HAP-1 (cell line): ENCODE data around the gene RAB14.

Experiments
- DNase-seq, 2 experiments: peaks; one replicate each; pipeline ENCODE4 v3.0.0-alpha.2; 2016 to 2020; ENCODE audit warnings: low spot score in 2 of 2
- H3K27me3 ChIP-seq: fragments of 250-450 bp; sonication (Bioruptor Pico); 2 replicates; pipeline ENCODE4 v1.5.1; 2020; ENCODE audit warnings: low read depth, mild to moderate bottlenecking, moderate library complexity
- H3K36me3 ChIP-seq: fragments of 250-450 bp; sonication (Bioruptor Pico); replicated peaks from 2 replicates; pipeline ENCODE4 v1.5.1; 2020; ENCODE audit warnings: mild to moderate bottlenecking
- H3K4me1 ChIP-seq: fragments of 250-450 bp; sonication (Bioruptor Pico); 2 replicates; pipeline ENCODE4 v1.5.1; 2020; ENCODE audit warnings: mild to moderate bottlenecking
- H3K4me3 ChIP-seq: fragments of 250-450 bp; sonication (Bioruptor Pico); 2 replicates; pipeline ENCODE4 v1.5.1; 2020; ENCODE audit warnings: mild to moderate bottlenecking, moderate library complexity
- H3K9me3 ChIP-seq: fragments of 250-450 bp; sonication (Bioruptor Pico); 2 replicates; pipeline ENCODE4 v1.5.1; 2020; ENCODE audit warnings: mild to moderate bottlenecking, moderate library complexity
- in situ Hi-C: fragments of 300-500 bp; cut with MboI; formaldehyde crosslinking; loops from 3 replicates; pipeline ENCODE4 v1.14.3; 2020; ENCODE audit warnings: low sequenced_read_pairs, inconsistent platforms, mixed read lengths

RAB14 gene

DNA sequence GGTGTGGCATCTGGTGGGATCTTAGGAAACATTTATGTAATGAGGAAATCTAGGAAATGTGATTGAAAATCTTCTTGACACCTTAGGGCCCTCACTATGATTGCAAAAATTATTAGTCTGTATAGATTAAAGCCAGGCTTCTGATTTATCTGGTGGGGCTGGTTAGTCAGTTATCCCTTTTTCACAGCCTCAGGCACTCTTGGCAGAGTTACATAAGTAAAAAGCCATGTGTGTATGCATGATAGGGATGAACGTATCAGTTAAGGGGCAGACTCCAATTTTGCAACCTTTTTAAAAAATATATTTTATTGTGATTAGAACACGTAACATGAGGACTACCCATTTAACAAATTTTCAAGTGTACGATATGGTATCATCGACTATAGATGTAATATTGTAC, 30.6 kb upstream of the RAB14 start:
- Histone ChIP-seq H3K9me3 (no peaks in the 10 kb centered on the region), H3K4me1 (no peaks in the 10 kb centered on the region), H3K27me3 (peaks cover 47% of the 10 kb centered on the region), H3K4me3 (no peak overlapping the region), H3K36me3 (no peaks in the 10 kb centered on the region)
- in situ Hi-C loops = no loop called here
- DNase-seq = no peak

- H3K9me3 ChIP-seq = no peaks in the 10 kb centered on the region
- H3K4me3 ChIP-seq = no peak overlapping the region
- in situ Hi-C loops = no loop called here
- peaks cover 52% of the 10 kb centered on the region for H3K27me3 ChIP-seq
- DNase-seq = no peak
- no peaks in the 10 kb centered on the region for H3K36me3 ChIP-seq
- peaks cover 6% of the 10 kb centered on the region for H3K4me1 ChIP-seq
Observed at GRCh38 chr9:121230256-121230655, 28.6 kb upstream of the RAB14 start.

DNA sequence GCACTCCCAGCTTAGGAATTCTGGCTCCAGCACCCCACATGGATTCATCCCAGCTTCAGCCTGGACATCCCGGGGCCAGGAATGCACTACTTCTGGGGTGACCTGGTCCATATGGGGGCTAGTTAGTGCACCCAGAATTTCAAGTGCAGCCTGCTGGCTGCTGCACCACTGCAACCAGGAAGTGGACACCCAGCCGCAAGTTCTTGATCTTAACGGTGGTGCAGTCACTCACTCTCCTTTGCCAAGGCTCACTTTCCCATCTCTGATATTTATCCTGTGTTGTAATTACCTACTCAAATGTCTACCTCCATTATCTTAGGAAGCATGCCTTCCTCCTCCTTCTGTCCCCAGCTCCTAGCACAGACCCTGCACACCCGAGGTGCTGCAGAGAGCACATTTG, 26.2 kb upstream of the RAB14 start:
- H3K4me3 ChIP-seq = no peak overlapping the region
- H3K36me3 ChIP-seq = no peaks in the 10 kb centered on the region
- peaks cover 61% of the 10 kb centered on the region for H3K27me3 ChIP-seq
- H3K4me1 ChIP-seq = peaks cover 13% of the 10 kb centered on the region
- in situ Hi-C loops = no loop called here
- no peak for DNase-seq
- H3K9me3 ChIP-seq = no peaks in the 10 kb centered on the region

DNA sequence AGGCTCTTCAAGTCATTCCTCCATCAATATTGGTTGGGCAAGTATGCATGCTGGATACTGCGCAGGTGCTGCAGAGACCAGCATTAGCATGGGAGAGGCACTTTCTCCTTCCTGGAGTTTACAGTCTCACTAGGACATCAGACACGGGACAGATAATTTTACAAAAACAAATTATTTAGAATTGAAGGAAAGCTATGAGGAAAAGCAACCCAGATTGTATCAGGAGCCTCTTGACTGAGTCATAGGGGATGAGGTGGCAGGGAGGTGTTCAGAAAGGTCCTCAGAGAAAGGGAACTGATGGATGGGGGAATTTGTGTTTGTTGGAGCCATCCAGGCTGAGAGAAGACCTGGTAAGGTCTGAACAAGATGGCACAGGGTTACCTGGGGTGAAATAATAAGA, 24.5 kb upstream of the RAB14 start:
- Histone ChIP-seq H3K36me3 (no peaks in the 10 kb centered on the region), H3K9me3 (no peaks in the 10 kb centered on the region), H3K27me3 (peaks cover 61% of the 10 kb centered on the region), H3K4me3 (no peak overlapping the region), H3K4me1 (peaks cover 28% of the 10 kb centered on the region)
- in situ Hi-C loops = no loop called here
- no peak for DNase-seq

GRCh38 chr9:121225240-121225639, 23.6 kb upstream of the RAB14 start:
- Histone ChIP-seq H3K9me3 (no peaks in the 10 kb centered on the region), H3K36me3 (no peaks in the 10 kb centered on the region), H3K27me3 (peaks cover 52% of the 10 kb centered on the region), H3K4me1 (peaks cover 35% of the 10 kb centered on the region), H3K4me3 (no peak overlapping the region)
- in situ Hi-C loops = no loop called here
- peak; percentile 77 to 96 for DNase-seq

GRCh38 chr9:121222524-121223171, 21.0 kb upstream of the RAB14 start:
- Histone ChIP-seq H3K27me3 (peaks cover 32% of the 10 kb centered on the region), H3K4me1 (peaks cover 35% of the 10 kb centered on the region), H3K9me3 (no peaks in the 10 kb centered on the region), H3K36me3 (no peaks in the 10 kb centered on the region), H3K4me3 (no peak overlapping the region)
- DNase-seq = peak; percentile 58 to 77
- in situ Hi-C loops = no loop called here

DNA sequence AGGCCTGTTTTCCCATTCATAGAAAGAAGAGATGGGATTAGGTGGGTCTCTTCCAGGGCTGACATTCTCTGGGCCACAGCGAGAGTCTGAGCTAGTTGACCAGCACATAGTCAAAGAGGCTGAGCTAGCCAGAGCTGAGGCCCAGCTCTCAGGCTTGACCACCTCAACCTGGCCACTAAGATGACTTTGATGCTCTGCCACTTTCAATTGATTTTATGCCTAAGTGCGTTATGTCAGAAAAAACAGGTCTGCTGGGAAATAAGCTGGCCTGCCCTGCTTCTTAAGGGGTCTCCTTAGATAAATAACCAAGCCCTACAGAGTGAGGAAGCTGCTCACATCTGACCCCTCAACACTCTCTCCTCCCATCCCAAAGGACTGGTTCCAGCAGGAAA, 20.0 kb upstream of the RAB14 start:
- in situ Hi-C loops = no loop called here
- peaks cover 22% of the 10 kb centered on the region for H3K27me3 ChIP-seq
- H3K9me3 ChIP-seq = no peaks in the 10 kb centered on the region
- no peak for DNase-seq
- H3K4me3 ChIP-seq = no peak overlapping the region
- H3K36me3 ChIP-seq = no peaks in the 10 kb centered on the region
- peaks cover 35% of the 10 kb centered on the region for H3K4me1 ChIP-seq

GRCh38 chr9:121220996-121221663, 19.5 kb upstream of the RAB14 start:
- in situ Hi-C loops = no loop called here
- H3K27me3 ChIP-seq = peaks cover 17% of the 10 kb centered on the region
- no peaks in the 10 kb centered on the region for H3K9me3 ChIP-seq
- DNase-seq = peak; percentile 70 to 91
- no peaks in the 10 kb centered on the region for H3K36me3 ChIP-seq
- H3K4me3 ChIP-seq = no peak overlapping the region
- H3K4me1 ChIP-seq = peaks cover 35% of the 10 kb centered on the region

DNA sequence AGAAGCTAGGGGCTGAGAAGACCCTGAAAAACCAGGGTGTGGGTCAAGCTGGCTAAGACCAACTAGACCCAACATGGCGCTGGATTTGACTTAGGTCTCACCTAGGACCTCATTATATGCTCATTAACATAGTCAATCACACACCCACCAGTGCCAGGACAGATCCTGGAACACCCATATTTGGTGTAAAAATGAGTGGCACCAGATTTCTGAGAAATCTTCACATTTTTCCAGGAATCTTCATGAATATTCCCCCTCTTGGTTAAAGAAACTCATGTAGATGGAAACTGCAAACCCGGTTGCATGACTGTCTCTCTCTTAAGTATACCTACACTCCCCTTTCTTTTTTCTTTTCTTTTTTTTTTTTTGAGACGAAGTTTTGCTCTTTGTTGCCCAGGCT, 17.9 kb upstream of the RAB14 start:
- Histone ChIP-seq H3K9me3 (no peaks in the 10 kb centered on the region), H3K27me3 (peaks cover 11% of the 10 kb centered on the region), H3K4me1 (peaks cover 23% of the 10 kb centered on the region), H3K4me3 (no peak overlapping the region), H3K36me3 (no peaks in the 10 kb centered on the region)
- in situ Hi-C loops = no loop called here
- no peak for DNase-seq

DNA sequence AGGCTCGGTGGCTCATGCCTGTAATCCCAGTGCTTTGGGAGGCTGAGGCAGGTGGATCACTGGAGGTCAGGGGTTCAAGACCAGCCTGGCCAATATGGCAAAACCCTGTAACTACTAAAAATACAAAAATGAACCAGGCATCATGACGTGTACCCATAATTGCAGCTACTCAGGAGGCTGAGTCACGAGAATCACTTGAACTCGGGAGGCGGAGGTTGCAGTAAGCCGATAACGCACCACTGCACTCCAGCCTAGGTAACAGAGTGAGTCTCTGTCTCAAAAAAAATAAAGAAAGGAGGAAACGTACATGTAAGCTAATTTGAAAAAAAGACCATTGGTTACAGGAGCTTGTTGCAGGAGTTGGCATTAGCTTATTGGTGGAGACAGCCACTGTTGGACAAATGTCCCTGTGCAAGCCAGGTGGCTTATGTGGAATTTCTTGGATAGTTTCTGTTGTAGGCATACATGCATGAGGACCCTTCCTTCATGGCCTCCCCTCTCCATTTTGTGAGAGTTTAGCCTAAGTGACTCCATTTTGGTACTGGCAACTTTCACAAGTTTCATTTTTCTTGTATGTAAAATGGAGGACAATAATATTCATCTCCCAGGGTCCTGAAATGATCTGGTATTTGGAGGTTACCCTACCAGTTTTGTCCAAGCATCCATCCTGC, 16.8 kb upstream of the RAB14 start:
- Histone ChIP-seq H3K4me3 (no peak overlapping the region), H3K36me3 (no peaks in the 10 kb centered on the region), H3K27me3 (peaks cover 5% of the 10 kb centered on the region), H3K4me1 (peaks cover 23% of the 10 kb centered on the region), H3K9me3 (no peaks in the 10 kb centered on the region)
- in situ Hi-C loops = no loop called here
- no peak for DNase-seq

- Histone ChIP-seq H3K4me1 (peaks cover 25% of the 10 kb centered on the region), H3K4me3 (no peak overlapping the region), H3K27me3 (no peaks in the 10 kb centered on the region), H3K9me3 (no peaks in the 10 kb centered on the region), H3K36me3 (no peaks in the 10 kb centered on the region)
- DNase-seq = no peak
- in situ Hi-C loops = no loop called here
Observed at GRCh38 chr9:121217609-121218292, 16.1 kb upstream of the RAB14 start.

- H3K9me3 ChIP-seq = no peaks in the 10 kb centered on the region
- DNase-seq = no peak
- in situ Hi-C loops = no loop called here
Observed at GRCh38 chr9:121216271-121216805, 14.7 kb upstream of the RAB14 start.

DNA sequence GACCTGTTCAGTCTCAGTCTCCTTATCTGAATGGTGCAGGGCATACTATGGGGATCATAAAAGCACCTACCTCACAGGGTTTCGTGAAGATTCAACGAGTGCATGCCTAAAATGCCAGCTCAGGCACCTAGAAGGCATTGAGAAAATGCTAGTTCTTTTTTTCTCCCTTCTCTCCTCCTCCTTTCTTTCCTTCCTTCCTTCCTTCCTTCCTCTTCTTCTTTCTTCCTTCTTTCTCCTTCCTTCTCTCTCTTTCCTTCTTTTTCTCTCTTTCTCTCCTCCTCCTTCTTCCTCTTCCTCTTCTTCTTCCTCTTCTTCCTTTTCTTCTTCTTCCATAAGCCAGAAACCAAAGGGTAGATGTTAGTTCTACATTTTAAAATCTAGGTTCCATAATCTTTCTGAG, 12.3 kb upstream of the RAB14 start:
- no peaks in the 10 kb centered on the region for H3K9me3 ChIP-seq
- H3K4me3 ChIP-seq = no peak overlapping the region
- no peaks in the 10 kb centered on the region for H3K27me3 ChIP-seq
- in situ Hi-C loops = loop anchor here (5.0 kb wide), 2 partner anchors 68 to 183 kb away; no protein-coding TSS in a partner anchor
- H3K4me1 ChIP-seq = peaks cover 3% of the 10 kb centered on the region; the same call in 1 of the 2 replicates
- DNase-seq = no peak
- H3K36me3 ChIP-seq = no peaks in the 10 kb centered on the region

More at GRCh38 chr9:121216271-121216805, 14.7 kb upstream of the RAB14 start:
- Histone ChIP-seq H3K4me3 (no peak overlapping the region), H3K27me3 (no peaks in the 10 kb centered on the region), H3K4me1 (peaks cover 12% of the 10 kb centered on the region), H3K36me3 (no peaks in the 10 kb centered on the region)
